Immature natural killer cell (primary cell): ENCODE data around the gene USH2A. TPM values are rescaled to one million over a fixed set of nuclear protein-coding genes. Genes with fewer than 3 reads are reported as not detected.

Experiments used
- DNase-seq, 3 donors: peaks; one replicate each; pipeline ENCODE4 v3.0.0; 2022; ENCODE audit warnings: mixed read lengths in 1 of 3
- H3K27ac Mint-ChIP-seq, 6 donors: one replicate each; pipeline ENCODE4 v1.8.0; 2020; ENCODE audit warnings: mixed read lengths in 6 of 6, mild to moderate bottlenecking in 5 of 6, inconsistent platforms in 4 of 6, moderate library complexity in 3 of 6
- H3K27me3 Mint-ChIP-seq, 3 donors: one replicate each; pipeline ENCODE4 v1.8.0; 2020 to 2021; ENCODE audit warnings: low read depth in 3 of 3, mild to moderate bottlenecking in 3 of 3, mixed read lengths in 3 of 3, moderate library complexity in 3 of 3, inconsistent platforms in 1 of 3
- H3K36me3 Mint-ChIP-seq, 3 donors: one replicate each; pipeline ENCODE4 v1.8.0; 2020; ENCODE audit warnings: mixed read lengths in 3 of 3, inconsistent platforms in 2 of 3, mild to moderate bottlenecking in 2 of 3
- H3K4me1 Mint-ChIP-seq, 2 donors: one replicate each; pipeline ENCODE4 v1.8.0; 2020; ENCODE audit warnings: inconsistent platforms in 2 of 2, mild to moderate bottlenecking in 2 of 2, mixed read lengths in 2 of 2, moderate library complexity in 1 of 2
- H3K4me3 Mint-ChIP-seq, 5 donors: one replicate each; pipeline ENCODE4 v1.8.0; 2020; ENCODE audit warnings: mild to moderate bottlenecking in 5 of 5, mixed read lengths in 5 of 5, inconsistent platforms in 3 of 5, moderate library complexity in 3 of 5
- H3K9me3 Mint-ChIP-seq, 6 donors: one replicate each; pipeline ENCODE4 v1.8.0; 2020; ENCODE audit warnings: mild to moderate bottlenecking in 6 of 6, mixed read lengths in 6 of 6, inconsistent platforms in 4 of 6, moderate library complexity in 3 of 6
- polyA plus RNA-seq, 3 donors: library from polyadenylated mRNA; unstranded; fragments of 300-500 nt; fragmentation: Illumina TruSeq; gene quantifications; one replicate each; pipeline ENCODE4 v1.2.3, GENCODE V29; 2021

Gene USH2A
- polyA plus RNA-seq, 3 donors from 2014 or later, result not detected

GRCh38 chr1:215679231-215679630, 744.0 kb downstream of the USH2A start:
- Mint-ChIP-seq H3K4me3 (no peak overlapping the region), H3K9me3 (peaks cover 0 to 6% (median 4%) of the 10 kb centered on the region in 6 donors), H3K27me3 (peaks cover 0 to 1% (median 0%) of the 10 kb centered on the region in 3 donors), H3K36me3 (no peaks in the 10 kb centered on the region), H3K4me1 (no peaks in the 10 kb centered on the region), H3K27ac (no peak overlapping the region)
- no peak for DNase-seq

GRCh38 chr1:215677112-215677511, 746.1 kb downstream of the USH2A start:
- Mint-ChIP-seq H3K4me1 (no peaks in the 10 kb centered on the region), H3K36me3 (peaks cover 0 to 4% (median 0%) of the 10 kb centered on the region in 3 donors), H3K4me3 (no peak overlapping the region), H3K27ac (no peak overlapping the region), H3K27me3 (peaks cover 0 to 5% (median 0%) of the 10 kb centered on the region in 3 donors), H3K9me3 (peaks cover 2 to 8% (median 6%) of the 10 kb centered on the region in 6 donors)
- no peak for DNase-seq

DNA sequence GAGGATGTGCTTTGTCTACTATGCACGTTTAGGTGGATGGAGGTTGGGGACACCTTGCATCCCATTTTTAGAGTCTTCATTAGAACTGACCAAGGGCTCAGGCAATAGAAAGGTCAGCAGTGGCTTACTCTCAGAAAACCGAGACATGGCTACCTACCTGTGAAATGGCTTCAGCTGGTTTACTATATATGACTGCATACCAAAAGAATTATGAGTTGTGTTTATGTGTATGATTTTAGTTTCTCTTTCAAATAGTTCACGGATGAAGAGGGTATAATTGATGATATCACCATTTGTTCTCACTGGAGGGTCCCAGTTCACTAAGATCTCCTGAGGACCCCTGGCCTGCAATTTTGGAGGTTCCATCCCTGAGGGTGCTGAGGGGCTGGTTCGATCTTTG, 749.3 kb downstream of the USH2A start:
- Mint-ChIP-seq H3K4me3 (no peak overlapping the region), H3K27me3 (peaks cover 0 to 7% (median 0%) of the 10 kb centered on the region in 3 donors), H3K9me3 (peaks cover 6 to 16% (median 12%) of the 10 kb centered on the region in 6 donors), H3K27ac (no peak overlapping the region), H3K36me3 (peaks cover 0 to 4% (median 0%) of the 10 kb centered on the region in 3 donors), H3K4me1 (no peaks in the 10 kb centered on the region)
- DNase-seq, result no peak

GRCh38 chr1:215672482-215672881, 750.8 kb downstream of the USH2A start:
- Mint-ChIP-seq H3K36me3 (peaks cover 0 to 4% (median 0%) of the 10 kb centered on the region in 3 donors), H3K27ac (no peak overlapping the region), H3K4me1 (no peaks in the 10 kb centered on the region), H3K9me3 (peaks cover 6 to 27% (median 13%) of the 10 kb centered on the region in 6 donors), H3K4me3 (no peak overlapping the region), H3K27me3 (peaks cover 0 to 7% (median 0%) of the 10 kb centered on the region in 3 donors)
- DNase-seq, result no peak

- Mint-ChIP-seq H3K9me3 (peaks cover 8 to 32% (median 15%) of the 10 kb centered on the region in 6 donors), H3K4me3 (no peak overlapping the region), H3K27me3 (peaks cover 0 to 7% (median 0%) of the 10 kb centered on the region in 3 donors), H3K36me3 (peaks cover 0 to 4% (median 0%) of the 10 kb centered on the region in 3 donors), H3K27ac (no peak overlapping the region), H3K4me1 (no peaks in the 10 kb centered on the region)
- no peak for DNase-seq
These were observed 753.3 kb downstream of the USH2A start for GRCh38 chr1:215669806-215670491.

DNA sequence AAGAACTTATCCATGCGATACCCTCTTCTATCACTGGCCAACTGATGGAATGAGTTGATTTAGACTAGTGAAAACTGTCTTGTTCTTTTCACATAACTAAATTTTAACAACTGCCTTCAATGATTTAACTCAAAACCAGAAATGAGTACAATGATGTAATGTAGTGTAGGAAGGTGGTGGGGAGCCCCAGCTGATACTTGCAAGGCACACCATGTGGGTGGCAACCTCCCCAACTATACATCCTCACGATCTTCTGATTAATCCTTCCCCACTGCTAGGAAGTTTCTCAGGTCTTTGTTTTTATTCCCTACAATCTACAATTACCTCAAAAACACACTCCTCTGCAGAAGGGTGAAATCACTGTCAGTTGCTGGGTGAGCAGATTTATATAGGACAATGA, 755.5 kb downstream of the USH2A start:
- no peak for DNase-seq
- Mint-ChIP-seq H3K9me3 (peaks cover 6 to 38% (median 12%) of the 10 kb centered on the region in 6 donors), H3K36me3 (peaks cover 0 to 4% (median 0%) of the 10 kb centered on the region in 3 donors), H3K4me1 (no peaks in the 10 kb centered on the region), H3K27ac (no peak overlapping the region), H3K4me3 (no peak overlapping the region), H3K27me3 (peaks cover 0 to 7% (median 0%) of the 10 kb centered on the region in 3 donors)

DNA sequence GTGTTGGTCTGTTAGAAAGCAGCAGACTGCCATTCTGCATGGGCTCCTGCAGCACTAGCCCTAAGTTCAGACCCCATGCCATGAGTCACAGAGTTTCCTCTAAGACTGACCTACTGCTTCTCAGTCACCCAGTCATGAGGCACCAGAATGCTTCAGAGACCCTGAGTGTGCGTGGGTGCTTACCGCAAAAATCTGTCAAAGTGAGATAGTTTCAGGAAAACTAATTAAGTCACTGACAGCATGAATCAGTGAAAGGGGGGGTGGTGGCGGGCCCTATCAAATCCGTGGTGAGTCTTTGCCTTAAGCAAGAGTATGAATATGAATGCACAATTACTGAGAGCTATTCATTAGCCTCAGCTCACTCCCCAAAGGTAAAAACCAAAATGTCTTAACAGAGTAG, 758.0 kb downstream of the USH2A start:
- no peak overlapping the region for H3K4me3 Mint-ChIP-seq
- DNase-seq, result no peak
- no peaks in the 10 kb centered on the region for H3K27me3 Mint-ChIP-seq
- H3K4me1 Mint-ChIP-seq, result no peaks in the 10 kb centered on the region
- no peaks in the 10 kb centered on the region for H3K36me3 Mint-ChIP-seq
- peaks cover 0 to 27% (median 8%) of the 10 kb centered on the region in 6 donors for H3K9me3 Mint-ChIP-seq
- no peak overlapping the region for H3K27ac Mint-ChIP-seq

- peaks cover 4 to 18% (median 9%) of the 10 kb centered on the region in 6 donors for H3K9me3 Mint-ChIP-seq
- peaks cover 0 to 3% (median 0%) of the 10 kb centered on the region in 3 donors for H3K27me3 Mint-ChIP-seq
- no peak overlapping the region for H3K27ac Mint-ChIP-seq
- no peak overlapping the region for H3K4me3 Mint-ChIP-seq
- no peaks in the 10 kb centered on the region for H3K36me3 Mint-ChIP-seq
- no peak for DNase-seq
- H3K4me1 Mint-ChIP-seq, result no peaks in the 10 kb centered on the region
These were observed 762.2 kb downstream of the USH2A start for GRCh38 chr1:215661033-215661432.

DNA sequence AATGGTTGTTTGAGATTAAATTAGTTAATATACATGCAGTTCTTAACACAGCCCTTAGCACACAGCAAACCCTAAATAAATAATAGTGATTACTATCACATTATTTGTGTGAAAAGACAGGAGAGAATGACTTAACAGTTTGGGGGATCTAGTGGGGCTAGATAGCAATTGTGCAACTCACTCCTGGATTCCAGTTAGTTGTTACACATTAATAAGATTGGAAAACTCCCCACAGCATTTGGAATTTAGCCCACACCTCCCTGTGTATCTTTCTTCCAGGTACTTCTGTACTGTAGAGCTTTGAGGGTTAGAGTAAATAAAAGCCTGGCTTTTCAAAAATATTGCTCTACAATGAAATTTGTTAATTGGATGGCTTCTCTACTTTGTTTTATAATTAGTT, 763.0 kb downstream of the USH2A start:
- Mint-ChIP-seq H3K4me3 (no peak overlapping the region), H3K4me1 (no peaks in the 10 kb centered on the region), H3K36me3 (no peaks in the 10 kb centered on the region), H3K27me3 (peaks cover 0 to 3% (median 0%) of the 10 kb centered on the region in 3 donors), H3K27ac (no peak overlapping the region), H3K9me3 (peaks cover 4 to 14% (median 9%) of the 10 kb centered on the region in 6 donors)
- DNase-seq, result no peak

DNA sequence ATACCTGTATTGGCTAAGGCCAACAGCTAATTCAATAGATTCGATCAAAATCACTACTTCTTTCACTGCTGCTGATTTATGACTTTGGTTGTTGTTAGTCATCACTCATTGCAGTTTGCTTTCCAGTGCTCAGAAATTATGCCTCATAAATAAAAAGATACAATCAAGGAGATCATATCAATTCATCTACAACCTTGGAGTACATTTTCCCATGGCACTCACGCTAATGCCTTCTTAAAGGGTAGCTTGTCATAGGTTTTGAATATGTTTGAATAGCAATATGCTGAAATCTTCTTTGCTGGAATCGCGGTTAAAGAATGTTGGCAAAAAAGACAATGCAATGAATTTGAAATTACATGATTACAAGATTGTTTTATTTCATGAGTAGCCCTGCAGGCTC, 766.2 kb downstream of the USH2A start:
- peaks cover 4 to 12% (median 8%) of the 10 kb centered on the region in 6 donors for H3K9me3 Mint-ChIP-seq
- H3K36me3 Mint-ChIP-seq, result no peaks in the 10 kb centered on the region
- H3K27ac Mint-ChIP-seq, result no peak overlapping the region
- DNase-seq, result no peak
- H3K27me3 Mint-ChIP-seq, result peaks cover 0 to 3% (median 0%) of the 10 kb centered on the region in 3 donors
- H3K4me3 Mint-ChIP-seq, result no peak overlapping the region
- H3K4me1 Mint-ChIP-seq, result no peaks in the 10 kb centered on the region

- Mint-ChIP-seq H3K4me1 (no peaks in the 10 kb centered on the region), H3K27me3 (no peaks in the 10 kb centered on the region), H3K4me3 (no peak overlapping the region), H3K27ac (no peak overlapping the region), H3K9me3 (peaks cover 0 to 19% (median 6%) of the 10 kb centered on the region in 6 donors), H3K36me3 (no peaks in the 10 kb centered on the region)
- no peak for DNase-seq
These were observed 770.9 kb downstream of the USH2A start for GRCh38 chr1:215652371-215652770.

- H3K4me1 Mint-ChIP-seq, result no peaks in the 10 kb centered on the region
- no peaks in the 10 kb centered on the region for H3K27me3 Mint-ChIP-seq
- DNase-seq, result no peak
- H3K9me3 Mint-ChIP-seq, result peaks cover 0 to 19% (median 4%) of the 10 kb centered on the region in 6 donors
- H3K27ac Mint-ChIP-seq, result no peak overlapping the region
- H3K36me3 Mint-ChIP-seq, result no peaks in the 10 kb centered on the region
- no peak overlapping the region for H3K4me3 Mint-ChIP-seq
These were observed 771.4 kb downstream of the USH2A start for GRCh38 chr1:215651867-215652266.

GRCh38 chr1:215650446-215651149, 772.6 kb downstream of the USH2A start:
- Mint-ChIP-seq H3K4me3 (no peak overlapping the region), H3K36me3 (no peaks in the 10 kb centered on the region), H3K9me3 (peaks cover 0 to 19% (median 4%) of the 10 kb centered on the region in 6 donors), H3K27ac (no peak overlapping the region), H3K4me1 (no peaks in the 10 kb centered on the region), H3K27me3 (no peaks in the 10 kb centered on the region)
- DNase-seq, result no peak

DNA sequence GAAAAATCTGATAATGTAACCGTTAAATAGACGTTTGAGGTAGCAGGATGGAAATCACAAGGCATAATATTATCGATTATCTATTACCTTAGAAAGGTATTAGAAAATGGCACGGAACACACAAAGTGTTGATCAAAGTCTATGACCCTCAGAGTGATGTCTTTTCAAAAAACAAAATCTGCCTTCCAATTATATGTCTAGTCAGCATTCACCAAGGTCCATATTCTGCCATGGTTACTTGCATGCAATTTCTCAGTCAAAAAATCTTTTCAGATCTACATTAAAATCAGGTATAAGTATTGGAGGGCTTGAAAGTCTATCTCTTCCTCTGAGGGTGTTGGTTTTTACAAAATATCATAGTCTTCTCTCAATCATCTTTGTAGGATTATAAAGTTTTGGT, 774.3 kb downstream of the USH2A start:
- H3K36me3 Mint-ChIP-seq, result no peaks in the 10 kb centered on the region
- H3K27ac Mint-ChIP-seq, result no peak overlapping the region
- H3K27me3 Mint-ChIP-seq, result no peaks in the 10 kb centered on the region
- H3K4me3 Mint-ChIP-seq, result no peak overlapping the region
- H3K4me1 Mint-ChIP-seq, result no peaks in the 10 kb centered on the region
- H3K9me3 Mint-ChIP-seq, result peaks cover 0 to 23% (median 10%) of the 10 kb centered on the region in 6 donors
- DNase-seq, result no peak
